Measurements from ENCODE around the gene KIF1A.
"Not testable (repeated sequence)": the region's sequence is repeated elsewhere in the genome, so short reads cannot be mapped to it uniquely, and the experiment has no call there.

The KIF1A gene

GRCh38 chr2:240786355-240786841 lies 33.6 kb downstream of the KIF1A start:
- DNase-seq = peak; percentile 34

- peak; percentile 16 for DNase-seq
These were observed 34.3 kb downstream of the KIF1A start for GRCh38 chr2:240785424-240786335.

GRCh38 chr2:240784629-240785423 lies 35.2 kb downstream of the KIF1A start:
- DNase-seq = peak; percentile 12

GRCh38 chr2:240783819-240784621 lies 36.0 kb downstream of the KIF1A start:
- no peak for DNase-seq

GRCh38 chr2:240782886-240783818 lies 36.9 kb downstream of the KIF1A start:
- no peak for DNase-seq

- DNase-seq = no peak
These were observed 37.7 kb downstream of the KIF1A start for GRCh38 chr2:240782221-240782885.

- DNase-seq = no peak
These were observed 38.4 kb downstream of the KIF1A start for GRCh38 chr2:240781471-240782220.

- DNase-seq = no peak
These were observed 39.9 kb downstream of the KIF1A start for GRCh38 chr2:240780023-240780700.

- not testable (repeated sequence) for DNase-seq
These were observed 40.7 kb downstream of the KIF1A start for GRCh38 chr2:240779250-240779832.

- no peak for DNase-seq
These were observed 41.6 kb downstream of the KIF1A start for GRCh38 chr2:240778426-240778825.

GRCh38 chr2:240777456-240778212 lies 42.4 kb downstream of the KIF1A start:
- no peak for DNase-seq

- peak; percentile 57 for DNase-seq
These were observed 44.1 kb downstream of the KIF1A start for GRCh38 chr2:240775905-240776304.

- no peak for DNase-seq
These were observed 45.2 kb downstream of the KIF1A start for GRCh38 chr2:240774856-240775255.

- no peak for DNase-seq
These were observed 50.9 kb downstream of the KIF1A start for GRCh38 chr2:240769096-240769495.

GRCh38 chr2:240768216-240768615 lies 51.8 kb downstream of the KIF1A start:
- no peak for DNase-seq

- no peak for DNase-seq
These were observed 52.7 kb downstream of the KIF1A start for GRCh38 chr2:240767341-240767740.

- DNase-seq = no peak
These were observed 53.9 kb downstream of the KIF1A start for GRCh38 chr2:240766072-240766471.

- no peak for DNase-seq
These were observed 55.0 kb downstream of the KIF1A start for GRCh38 chr2:240765007-240765406.
